Measurements from ENCODE around the gene SERGEF.

SERGEF gene

GRCh38 chr11:17951685-17952388 lies 61.0 kb downstream of the SERGEF start:
- no peak for DNase-seq (ENCODE audit: low spot score)

DNA sequence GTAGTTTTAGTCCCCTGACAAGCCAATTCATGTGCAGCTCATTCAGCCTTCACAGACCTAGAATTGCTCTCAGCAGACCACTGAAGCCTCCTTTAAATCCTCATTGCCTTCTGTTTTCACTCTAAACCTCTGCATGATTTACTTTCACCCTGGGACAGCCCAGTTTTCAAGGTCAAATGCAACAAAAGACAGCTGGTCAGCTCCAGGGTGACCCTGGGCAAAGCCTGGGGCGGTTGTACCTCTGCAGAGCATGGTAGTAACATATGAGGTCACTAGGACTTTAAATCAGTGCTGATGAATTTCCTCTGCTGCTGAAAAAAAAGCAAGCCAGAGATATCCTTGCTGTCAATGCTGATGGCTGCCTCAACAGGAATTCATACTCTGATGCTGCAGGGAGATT lies 62.2 kb downstream of the SERGEF start:
- no peak for DNase-seq (ENCODE audit: low spot score)

- no peak for DNase-seq (ENCODE audit: low spot score)
These were observed 64.6 kb downstream of the SERGEF start for GRCh38 chr11:17948296-17948695.

GRCh38 chr11:17939542-17939941 lies 73.3 kb downstream of the SERGEF start:
- no peak for DNase-seq (ENCODE audit: low spot score)

- no peak for DNase-seq (ENCODE audit: low spot score)
These were observed 76.1 kb downstream of the SERGEF start for GRCh38 chr11:17936790-17937189.

GRCh38 chr11:17934194-17934593 lies 78.7 kb downstream of the SERGEF start:
- no peak for DNase-seq (ENCODE audit: low spot score)

GRCh38 chr11:17933708-17934107 lies 79.1 kb downstream of the SERGEF start:
- no peak for DNase-seq (ENCODE audit: low spot score)

DNA sequence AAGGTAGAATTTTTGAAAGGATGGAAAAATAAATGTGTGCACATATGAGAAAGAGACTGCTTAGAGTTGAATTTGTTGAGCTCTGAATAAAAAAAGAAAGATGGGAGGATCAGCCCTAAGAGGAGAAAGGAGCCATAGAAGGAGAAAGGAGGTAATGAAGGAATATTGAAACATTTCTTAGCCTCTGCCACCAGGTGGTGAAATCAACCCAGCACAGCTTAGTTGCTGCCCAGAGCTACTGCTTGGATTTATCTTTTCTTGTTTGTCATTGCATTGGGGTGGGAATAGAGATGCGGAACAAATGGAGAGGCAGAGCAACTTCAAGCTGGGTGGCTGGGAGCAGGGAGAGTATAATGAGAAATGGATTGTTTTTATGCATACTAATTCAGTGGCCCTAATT lies 80.4 kb downstream of the SERGEF start:
- DNase-seq (ENCODE audit: low spot score): no peak

DNA sequence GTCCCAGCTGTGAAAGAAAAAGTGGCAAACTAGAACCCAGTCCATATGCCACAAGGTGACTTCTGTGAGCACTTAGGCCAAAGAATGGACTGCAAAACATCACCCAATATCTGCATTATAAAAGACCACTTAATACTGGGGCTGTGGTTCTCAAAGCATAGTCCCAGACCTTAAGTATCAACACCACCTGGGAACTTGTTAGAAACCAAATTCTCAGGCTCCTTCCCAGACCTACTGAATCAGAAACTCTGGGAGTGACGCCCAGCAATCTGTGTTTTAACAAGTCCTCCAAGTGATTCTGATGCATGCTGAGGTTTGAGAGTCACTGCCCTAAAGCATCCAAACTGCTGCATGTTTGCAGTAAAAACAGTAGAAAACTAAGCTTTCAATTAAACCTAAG lies 81.3 kb downstream of the SERGEF start:
- DNase-seq (ENCODE audit: low spot score): no peak

GRCh38 chr11:17930544-17931125 lies 82.2 kb downstream of the SERGEF start:
- DNase-seq (ENCODE audit: low spot score): no peak

DNA sequence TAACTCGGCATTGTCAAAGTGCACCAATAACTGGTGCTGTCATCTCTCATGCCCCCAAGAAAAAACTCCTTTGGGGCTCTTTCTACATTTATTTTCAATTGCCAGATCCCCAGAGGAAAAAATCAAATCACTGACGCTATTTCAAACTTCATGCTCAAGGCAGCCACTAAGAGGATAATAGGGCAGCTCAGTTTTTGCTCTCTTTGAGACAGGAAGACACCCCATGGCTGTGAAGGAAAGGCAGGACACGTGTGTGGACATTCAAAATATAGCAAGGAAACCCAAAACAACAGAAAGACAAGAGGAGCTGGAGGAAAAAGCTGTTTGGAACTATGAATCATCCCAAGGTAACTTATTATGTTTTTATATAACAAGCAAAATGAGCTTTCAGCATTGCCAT lies 83.7 kb downstream of the SERGEF start:
- DNase-seq (ENCODE audit: low spot score): no peak

DNA sequence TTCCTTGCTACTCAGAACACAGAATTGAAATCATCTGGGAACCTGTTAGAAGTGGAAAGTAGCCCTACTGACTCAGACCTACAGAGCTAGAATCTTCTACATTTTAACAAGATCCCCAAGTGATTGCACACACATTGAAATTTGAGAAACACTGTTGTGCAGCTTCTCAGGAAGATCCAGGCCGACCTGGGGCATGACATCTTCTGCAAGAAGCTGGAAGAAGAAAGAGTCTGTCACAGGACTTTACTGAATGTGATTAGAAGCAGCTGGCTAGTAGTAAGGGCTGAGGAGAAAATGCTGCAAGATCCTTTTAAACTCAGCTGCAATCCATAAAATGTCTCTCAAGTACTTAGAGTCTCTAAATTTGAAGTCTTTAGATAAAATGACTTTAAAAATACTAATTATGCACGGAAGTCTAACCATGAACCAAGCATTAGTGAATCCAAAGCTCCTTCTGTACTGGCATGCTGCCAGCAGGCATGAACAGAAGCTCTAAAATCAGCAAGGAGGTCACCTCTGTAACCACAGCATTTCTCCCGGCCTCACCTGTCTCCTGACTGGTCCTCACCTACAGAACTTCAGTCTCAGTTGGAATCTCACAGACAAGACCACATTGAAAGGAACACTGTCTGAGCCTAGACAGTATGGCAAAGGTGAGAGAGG lies 85.0 kb downstream of the SERGEF start:
- DNase-seq (ENCODE audit: low spot score): no peak

- DNase-seq (ENCODE audit: low spot score): no peak
These were observed 85.8 kb downstream of the SERGEF start for GRCh38 chr11:17927041-17927440.

DNA sequence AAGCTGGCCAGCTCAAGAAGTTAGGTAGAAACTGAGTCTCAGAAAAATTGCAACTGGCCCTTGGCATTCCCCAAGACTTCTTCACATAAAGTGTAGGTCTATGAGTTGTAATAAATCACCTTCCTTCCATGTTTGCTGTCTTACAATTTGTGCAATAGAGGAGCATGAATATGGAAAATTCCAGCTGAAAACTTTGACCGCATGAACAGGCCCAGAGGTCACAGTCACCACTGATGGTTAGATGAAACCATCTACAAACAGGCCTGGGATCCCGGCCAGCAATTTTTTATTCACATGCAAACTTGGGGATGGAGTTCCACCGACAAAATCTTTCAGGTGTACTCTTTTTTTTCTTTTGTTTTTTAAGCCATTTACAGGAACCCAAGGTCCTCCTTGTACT lies 88.1 kb downstream of the SERGEF start:
- no peak for DNase-seq (ENCODE audit: low spot score)

DNA sequence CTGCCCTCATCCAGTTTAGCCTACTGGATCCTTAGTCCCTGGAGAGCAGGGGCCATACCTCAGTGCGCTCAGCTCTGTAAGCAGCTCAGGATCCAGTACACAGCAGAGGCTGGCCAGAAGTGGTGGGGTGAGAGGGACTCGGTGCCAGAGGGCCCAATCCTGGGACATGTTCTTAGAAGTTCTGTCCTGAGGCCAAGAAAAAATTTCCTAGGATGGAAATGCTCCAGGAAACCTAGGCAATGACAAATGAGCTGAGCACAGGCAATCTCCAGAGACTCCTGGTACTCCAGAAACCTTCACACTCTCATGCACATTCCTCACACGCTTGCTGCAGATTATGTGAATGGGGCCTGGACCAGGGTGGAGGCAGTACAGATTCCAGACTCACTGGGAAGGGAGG lies 89.6 kb downstream of the SERGEF start:
- DNase-seq (ENCODE audit: low spot score): no peak

DNA sequence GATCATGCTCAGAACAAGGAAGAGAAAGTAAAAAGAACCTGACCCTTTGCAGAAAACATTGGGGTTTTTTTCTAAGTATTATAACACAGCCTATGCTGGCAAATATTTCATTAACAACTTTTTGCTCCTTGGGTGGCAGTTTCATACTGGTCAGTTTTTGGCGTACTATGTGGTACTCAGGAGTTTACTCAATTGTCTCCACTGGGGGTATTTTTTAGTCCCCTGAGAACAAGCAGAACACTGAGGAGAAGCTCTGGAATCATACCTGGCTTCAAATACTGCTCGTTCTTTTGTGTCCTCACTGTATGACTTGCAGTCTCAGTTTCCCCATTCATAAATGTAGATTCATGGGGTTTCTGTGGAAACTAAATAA lies 90.4 kb downstream of the SERGEF start:
- DNase-seq (ENCODE audit: low spot score): no peak

DNA sequence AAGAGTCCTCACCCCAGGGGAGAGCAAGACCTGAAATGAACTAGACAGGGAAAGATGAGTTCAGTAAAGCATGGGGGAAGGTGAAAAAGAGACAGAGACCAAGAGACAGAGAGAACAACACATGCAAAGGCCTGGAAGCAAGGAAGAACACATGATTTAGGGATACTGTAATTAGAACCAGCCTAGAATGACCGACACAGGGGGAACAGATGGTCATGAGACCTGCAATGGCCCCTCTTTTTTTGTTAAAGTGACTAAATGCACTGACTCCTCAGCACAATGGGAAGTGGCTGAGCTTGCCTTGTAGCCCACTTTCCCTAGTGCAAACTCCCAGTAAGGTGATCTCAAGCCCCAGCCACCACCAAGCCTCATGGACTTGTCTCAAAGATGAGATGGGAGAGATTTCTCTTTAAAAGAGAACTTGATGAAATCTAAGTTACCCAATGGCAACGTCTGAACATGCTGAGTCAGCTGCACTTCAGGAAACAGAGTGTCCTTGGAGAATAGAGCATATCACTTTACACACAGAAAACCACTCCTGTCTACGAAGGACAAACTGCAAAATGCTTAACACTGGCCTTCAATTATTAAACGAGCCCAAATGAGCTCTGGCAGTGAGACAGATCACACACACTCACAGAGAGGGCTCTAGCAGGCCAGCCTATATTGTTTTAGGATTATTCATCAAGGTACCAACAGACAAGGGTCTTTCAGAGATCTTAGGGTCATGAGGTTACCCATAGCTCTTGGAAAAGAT lies 91.0 kb downstream of the SERGEF start:
- no peak for DNase-seq (ENCODE audit: low spot score)

- DNase-seq (ENCODE audit: low spot score): no peak
These were observed 94.7 kb downstream of the SERGEF start for GRCh38 chr11:17918049-17918605.

DNA sequence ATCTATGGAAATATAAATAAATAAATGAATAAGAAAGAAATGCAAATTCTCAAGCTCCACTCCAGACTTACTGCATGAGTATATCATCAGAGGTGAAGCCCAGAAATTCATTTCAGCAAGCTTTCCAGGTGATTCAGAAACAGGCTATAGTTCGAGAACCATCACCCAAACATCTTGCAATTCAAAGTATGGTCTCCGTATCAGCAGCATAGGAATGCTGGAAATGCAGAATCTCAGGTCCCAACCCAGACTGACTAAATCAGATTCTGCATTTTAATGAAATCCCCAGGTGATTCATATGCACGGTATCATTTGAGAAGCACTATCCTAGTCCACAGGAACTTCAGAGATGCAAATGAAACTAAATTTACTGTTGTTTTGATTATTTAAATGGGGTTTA lies 95.3 kb downstream of the SERGEF start:
- no peak for DNase-seq (ENCODE audit: low spot score)

DNA sequence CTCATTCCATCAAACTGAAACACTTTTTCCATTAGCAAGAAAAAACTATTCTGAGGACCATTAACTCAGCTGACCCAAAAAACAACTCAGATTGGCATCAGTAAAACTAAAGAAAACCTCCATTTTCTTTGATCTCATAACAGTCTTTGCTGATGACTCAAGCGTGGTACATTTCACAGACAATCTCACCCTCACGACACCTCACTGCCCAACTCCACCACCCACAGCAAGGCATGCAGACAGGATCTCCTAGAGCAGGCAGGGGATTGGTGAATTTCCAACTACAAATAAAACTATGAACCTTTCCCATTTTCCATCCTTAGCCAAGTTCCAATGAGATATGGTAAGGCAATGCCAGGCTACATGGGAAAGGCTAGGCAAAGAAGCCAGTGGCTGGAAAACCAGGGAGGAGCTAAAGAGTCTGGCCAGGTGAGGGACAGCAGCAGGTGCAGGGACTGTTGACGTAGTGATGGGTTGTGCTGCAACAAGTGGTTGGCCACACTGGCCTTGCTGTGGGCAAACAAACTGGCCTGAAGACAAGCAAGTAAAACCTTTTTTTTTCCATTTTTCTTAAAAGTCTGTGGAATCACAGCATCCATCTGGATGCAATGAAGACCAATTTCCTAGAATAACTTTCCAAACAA lies 97.2 kb downstream of the SERGEF start:
- DNase-seq (ENCODE audit: low spot score): no peak

DNA sequence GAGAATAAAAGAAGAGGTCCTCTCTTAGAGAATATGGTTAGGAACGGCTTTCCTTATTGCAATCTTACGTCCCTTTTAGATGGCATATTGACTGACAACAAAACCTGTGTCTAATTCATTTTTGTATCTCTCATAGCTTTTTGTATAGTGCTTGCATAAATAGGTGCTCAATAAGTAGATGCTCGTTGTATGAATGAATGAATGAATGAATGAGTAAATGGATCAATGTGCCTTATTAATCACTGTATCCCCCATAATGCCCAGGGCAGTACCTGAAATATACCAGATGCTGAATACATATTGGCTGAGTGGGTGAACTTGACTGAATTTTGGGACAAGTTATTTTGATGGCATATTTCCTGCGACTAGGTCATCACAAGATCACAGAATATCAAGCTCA lies 97.9 kb downstream of the SERGEF start:
- DNase-seq (ENCODE audit: low spot score): no peak

- no peak for DNase-seq (ENCODE audit: low spot score)
These were observed 105.8 kb downstream of the SERGEF start for GRCh38 chr11:17907046-17907445.
